Urothelium cell line (cell line): Measurements from ENCODE around the gene THTPA.

ENCODE experiments used
- DNase-seq: peaks from one replicate; pipeline ENCODE4 v3.0.0; 2011; ENCODE audit warnings: low spot score, mixed read lengths
- FAIRE-seq: peaks from 2 replicates; lab custom pipeline; 2011; peaks lifted over from hg19 to GRCh38; lab: Jason Lieb, UNC

THTPA gene

DNA sequence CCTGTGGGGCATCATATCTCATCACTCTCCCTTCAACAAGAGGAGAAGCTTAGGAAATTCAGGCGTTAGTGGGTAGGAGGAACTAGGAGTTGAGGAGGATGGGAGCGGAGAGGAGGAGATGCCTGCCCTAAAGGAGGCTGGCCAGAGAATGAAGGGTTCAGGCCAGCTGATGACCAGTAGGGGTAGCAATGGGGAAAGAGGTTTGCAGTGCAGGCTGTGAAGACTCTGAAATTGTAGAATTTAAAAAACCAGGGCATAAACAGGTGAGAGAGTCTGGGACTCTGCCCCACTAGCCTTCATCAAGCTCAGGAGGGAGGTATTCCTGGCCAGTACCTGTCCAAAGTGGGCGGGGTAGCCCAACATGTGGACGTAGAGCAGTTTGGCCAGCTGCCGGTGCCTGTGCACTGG, 10.7 kb downstream of the THTPA start:
- FAIRE-seq (no peak), DNase-seq (no peak)

DNA sequence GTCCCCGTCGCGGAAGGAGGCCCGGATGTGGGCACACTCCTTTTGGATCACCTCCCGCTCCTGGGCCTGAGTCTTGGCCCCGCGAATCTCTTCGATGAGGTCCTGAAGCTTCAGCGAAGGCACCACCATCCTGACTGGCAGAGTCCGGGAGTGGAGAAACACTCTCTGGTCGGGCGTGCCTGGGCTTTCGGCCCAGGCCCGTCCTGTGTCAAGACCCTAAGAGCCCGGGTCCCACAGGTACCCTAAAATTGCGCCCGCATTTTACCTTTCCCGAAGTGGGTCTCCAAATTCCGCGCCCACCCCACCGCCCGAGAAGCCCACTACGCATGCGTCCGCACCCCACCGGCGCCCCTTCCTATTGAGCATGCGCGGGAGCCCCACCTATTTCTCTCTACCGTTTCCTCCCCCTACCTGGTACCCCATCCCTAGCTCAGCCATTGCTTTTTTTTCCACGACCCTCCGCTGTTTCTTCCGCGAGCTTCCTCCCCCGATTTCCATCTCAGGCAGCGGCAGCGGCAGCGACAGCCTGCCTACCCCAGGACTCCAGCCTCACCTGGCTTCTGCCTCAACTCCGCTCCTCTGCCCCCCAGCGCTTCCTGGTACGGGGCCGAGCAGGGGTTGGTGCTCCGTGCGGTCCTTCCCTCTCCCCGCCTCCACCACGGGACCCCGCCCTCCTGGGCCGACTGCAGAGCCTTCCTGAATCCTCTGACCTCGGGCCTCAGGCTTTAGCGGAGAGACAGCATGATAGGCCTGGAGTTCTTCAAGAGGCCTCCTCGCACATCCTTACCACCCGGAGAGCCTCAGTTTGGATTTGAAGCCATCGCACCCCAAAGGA, 11.3 kb downstream of the THTPA start, which contains the start of gene AP1G2:
Gene AP1G2 (minus strand): TSS at position 606 of the 835 bp plus-strand sequence. CDS start 477 bp downstream, at position 129.
- DNase-seq (peak; percentile 91), FAIRE-seq (no peak)

- no peak for DNase-seq
- FAIRE-seq: no peak
Observed at GRCh38 chr14:23568021-23568599, 12.0 kb downstream of the THTPA start.

GRCh38 chr14:23568600-23569331, 12.7 kb downstream of the THTPA start:
- no peak for FAIRE-seq

DNA sequence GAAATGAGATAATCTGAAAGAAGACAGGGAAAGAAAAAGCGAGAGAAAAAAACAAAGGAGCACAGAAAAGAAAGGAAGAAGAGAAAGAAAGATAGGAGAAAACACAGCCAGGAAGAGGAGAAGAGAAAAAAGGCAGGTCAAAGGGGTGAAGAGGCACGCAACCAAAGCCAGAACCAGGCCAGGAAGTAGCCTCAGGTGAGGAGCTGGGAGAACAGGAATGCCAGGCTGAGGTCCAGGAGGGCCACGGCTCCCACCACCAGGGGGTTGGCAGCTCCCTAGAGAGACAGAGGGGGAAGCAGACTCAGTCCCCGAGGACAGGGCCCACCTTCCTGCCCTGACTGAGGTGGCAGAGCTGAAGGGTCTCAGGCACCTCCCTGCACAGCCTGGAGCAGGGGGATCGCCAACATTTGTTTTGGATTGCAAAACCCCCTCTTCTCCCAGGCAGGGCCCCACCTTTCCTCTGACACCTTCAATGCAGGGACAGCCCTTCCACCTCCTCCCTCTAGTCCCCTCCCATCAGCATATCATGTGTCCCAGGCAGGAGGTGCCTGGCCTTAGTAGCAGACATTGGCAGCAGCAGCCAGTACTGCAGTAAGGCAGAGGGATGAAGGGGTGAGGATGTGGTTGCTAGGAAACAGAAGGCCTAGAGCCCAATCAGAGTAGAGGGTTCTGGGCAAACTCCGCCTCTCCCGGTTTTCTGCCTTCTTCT, 13.5 kb downstream of the THTPA start:
- FAIRE-seq (no peak), DNase-seq (no peak)

More at GRCh38 chr14:23568600-23569331, 12.7 kb downstream of the THTPA start:
- DNase-seq: no peak

DNA sequence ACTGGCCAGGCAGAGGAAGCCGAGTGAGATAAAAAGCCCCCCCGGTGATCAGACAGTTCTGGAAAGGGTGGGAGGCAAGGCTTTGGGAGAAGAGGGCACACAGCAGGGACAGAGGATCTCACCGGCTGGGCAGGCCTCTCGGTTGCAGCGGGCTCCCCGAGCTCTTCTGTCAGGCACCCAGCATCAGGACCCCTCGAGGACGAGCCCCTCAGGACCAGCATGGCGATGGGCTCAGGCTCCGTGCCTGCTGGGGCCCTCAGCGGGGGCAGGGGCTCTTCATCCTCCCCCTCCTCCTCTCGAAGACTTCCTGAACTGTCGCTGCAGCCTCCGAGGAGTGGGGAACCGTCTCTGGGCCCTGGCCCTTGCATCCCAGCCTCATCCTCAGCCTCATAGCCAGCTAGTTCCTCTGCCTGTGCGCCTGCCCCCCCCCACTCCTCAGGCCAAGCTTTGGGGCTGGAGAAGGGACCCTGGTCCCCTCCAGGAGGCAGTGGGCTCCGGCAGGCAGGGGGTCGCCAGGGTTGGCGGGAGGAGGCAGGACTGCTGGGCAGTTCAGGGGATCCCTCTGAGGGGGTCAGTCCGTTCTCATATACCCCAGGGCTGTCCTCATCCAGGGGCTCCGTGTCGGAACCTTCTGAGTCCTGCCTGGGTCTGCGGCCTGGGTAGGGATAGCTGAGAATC, 14.9 kb downstream of the THTPA start:
- no peak for FAIRE-seq
- no peak for DNase-seq

DNA sequence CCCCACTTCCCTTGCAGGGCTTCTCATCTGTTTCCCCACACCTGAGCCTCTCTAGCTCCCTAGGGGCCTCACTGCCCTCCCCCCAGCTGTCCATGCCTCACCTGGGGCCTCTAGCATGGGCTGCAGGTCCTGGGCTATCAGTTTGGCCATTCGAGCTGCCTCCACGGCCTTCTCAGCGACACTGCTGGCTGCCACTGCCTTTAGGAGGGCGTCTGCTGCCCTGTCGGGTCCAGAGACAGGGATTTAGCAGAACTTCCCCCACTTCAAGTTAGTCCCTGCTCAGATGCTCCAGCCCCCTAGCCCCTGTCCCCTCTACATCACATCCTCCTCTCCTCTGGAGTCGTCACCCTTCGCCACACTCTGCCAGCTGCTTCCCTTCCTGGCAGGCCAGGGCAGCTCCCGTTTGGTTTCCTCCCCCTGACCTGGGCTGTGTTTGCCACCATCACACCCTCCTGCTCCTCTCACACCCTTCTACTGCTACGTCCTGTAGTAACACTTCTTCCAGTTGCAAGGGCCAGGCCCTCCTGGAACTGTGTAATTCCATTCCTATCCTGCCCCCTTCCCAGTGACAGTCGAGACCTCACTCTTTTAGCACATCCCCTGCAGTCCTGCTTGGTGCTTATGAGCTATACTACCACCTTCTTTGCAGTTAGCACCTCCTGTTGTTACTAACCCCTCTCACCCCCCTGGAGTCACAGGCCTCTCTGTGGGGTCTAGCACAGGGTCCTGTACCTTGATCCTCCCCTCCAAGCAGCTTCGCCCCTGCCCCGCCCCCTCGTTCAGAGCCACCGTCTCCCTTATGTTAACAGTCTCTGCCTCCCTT, 15.8 kb downstream of the THTPA start:
- no peak for FAIRE-seq
- DNase-seq: no peak

DNA sequence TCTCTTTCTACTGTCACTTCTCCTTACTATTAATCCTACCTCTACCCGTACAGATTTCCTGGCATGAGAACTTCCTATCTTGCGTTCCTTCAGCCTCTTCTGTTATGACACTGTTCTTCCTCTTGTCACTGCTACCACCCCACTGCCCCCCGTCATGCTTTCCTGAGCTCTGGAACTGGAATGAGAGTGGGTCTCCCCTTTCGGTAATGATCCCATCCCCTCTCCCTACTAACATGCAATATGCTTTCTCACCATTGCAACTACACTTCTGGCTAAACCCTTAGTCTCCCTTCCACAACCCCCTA, 16.4 kb downstream of the THTPA start:
- peak; percentile 40 for FAIRE-seq
- DNase-seq: no peak

GRCh38 chr14:23572836-23573235, 16.8 kb downstream of the THTPA start:
- no peak for DNase-seq
- FAIRE-seq: peak; percentile 9

- FAIRE-seq: no peak
- DNase-seq: no peak
Observed at GRCh38 chr14:23573384-23574015, 17.4 kb downstream of the THTPA start.

DNA sequence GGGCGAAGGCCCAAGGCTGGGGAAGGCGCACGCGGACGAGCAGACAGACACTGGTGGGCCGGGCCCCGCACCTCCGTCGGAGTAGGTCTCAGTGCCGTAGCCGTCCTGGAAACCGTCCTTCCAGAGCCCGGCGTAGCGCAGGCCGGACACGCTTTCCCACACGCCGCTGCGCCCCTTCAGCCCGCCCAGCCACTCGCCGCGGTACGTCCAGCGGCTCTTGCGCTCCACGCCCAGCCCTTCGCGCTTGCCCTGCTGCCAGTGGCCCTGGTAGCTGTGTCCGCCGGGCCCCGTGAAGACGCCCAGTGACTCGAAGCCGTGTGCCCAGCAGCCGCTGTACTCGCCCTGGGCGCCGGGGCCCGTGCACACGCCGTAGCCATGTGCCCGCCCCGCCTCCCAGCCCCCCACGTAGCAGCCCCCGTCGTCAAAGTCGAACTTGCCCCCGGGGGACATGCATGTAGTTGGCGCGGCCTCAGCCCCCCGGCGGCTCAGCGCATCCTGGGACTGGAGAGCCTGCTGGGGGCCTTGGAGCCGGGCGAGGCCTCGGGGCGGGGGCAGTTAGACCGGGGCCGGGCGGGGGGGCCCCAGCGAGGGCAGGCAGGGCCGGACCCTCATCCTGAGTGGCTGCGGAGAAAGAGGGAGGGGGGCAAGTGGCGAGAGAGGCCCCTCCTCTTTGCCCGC, 21.1 kb downstream of the THTPA start:
- no peak for FAIRE-seq
- DNase-seq: no peak

GRCh38 chr14:23577710-23578392, 21.8 kb downstream of the THTPA start:
- FAIRE-seq (no peak), DNase-seq (no peak)

DNA sequence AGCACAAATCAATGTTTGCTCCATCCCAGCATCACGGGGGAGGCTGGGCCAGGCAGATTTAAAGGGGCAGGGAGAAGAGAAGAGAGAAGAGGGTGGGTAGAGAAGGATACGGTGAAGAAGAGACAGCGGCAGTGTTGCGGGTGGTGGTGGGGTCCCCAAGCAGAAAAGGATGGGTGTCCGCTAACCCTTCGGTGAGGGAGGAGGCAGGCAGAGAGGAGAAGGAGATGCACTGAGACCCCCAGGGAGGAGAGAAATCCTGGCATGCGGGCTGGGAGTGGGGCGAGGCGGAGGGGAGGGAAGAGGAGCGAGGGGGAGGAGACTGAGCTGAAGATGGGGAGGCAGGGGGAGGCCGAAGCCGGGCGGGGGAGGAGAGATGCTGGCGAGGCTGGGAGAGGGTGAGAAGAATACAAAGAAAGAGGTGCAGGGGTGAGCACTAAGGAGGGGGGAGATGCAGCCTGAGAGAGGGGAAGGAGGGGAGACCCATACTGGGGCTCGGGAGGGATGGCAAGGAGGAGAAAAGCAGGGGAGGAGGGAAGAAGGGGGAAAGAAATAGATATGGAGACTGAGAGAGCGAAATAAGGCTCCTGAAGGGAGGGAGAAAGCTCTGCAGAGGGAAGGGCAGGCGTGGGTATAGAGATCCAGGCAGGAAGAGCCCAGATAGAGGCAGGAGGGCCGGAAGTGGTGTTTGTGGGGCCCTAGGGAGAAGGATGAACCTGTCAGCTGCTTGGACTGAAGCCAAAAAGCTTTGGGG, 22.7 kb downstream of the THTPA start, which contains the start of gene JPH4:
Gene JPH4 (minus strand): TSS at position 231 of the 751 bp plus-strand sequence. CDS start 1,337 bp downstream, outside the sequence.
- FAIRE-seq (no peak), DNase-seq (peak; percentile 75)

GRCh38 chr14:23579311-23579630, 23.2 kb downstream of the THTPA start:
- no peak for DNase-seq
- FAIRE-seq: no peak

DNA sequence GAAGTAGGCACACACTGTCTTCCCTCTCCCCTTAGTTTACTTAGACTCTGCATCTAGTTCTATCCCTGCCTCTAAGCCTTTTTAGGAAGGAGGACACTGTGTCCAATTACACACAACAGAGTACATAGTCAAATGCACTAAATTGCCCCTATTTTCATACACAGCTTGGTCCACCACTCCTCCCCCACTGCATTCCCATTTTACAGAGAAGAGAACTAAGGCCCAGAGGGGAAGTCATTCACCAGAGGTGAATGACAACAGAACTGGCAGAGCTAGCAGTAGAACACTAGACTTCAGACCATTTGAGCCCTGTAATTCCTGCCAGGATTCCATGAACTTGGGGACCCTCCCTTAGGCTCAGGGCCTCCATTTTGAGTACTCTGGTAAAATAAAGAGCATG, 23.7 kb downstream of the THTPA start:
- FAIRE-seq: no peak
- DNase-seq: no peak

- DNase-seq (no peak), FAIRE-seq (no peak)
Observed at GRCh38 chr14:23580152-23580926, 24.3 kb downstream of the THTPA start.

DNA sequence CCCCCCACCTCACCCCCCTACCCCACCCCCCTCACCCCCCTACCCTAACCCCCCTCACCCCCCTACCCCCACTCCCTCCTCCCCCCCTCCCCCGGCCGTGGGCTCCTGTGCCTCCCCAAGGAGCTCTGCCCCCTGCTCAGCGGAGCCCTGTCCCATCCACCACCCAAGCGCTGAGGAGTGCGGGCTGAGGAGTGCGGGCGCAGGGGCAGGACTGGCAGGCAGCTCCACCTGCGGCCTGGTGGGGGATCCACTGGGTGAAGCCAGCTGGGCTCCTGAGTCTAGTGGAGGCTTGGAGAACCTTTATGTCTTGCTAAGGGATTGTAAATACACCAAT, 24.8 kb downstream of the THTPA start:
- DNase-seq (no peak), FAIRE-seq (no peak)
